Activated CD4-positive, alpha-beta T cell treated with anti-CD3 and anti-CD28 coated beads for 48 hours (primary cell): ENCODE data around the gene TNP2.
"Not testable (repeated sequence)": the region's sequence is repeated elsewhere in the genome, so short reads cannot be mapped to it uniquely, and the experiment has no call there.

Source experiments
- DNase-seq: peaks from one replicate; pipeline ENCODE4 v3.0.0-alpha.2; 2020

Gene TNP2

DNA sequence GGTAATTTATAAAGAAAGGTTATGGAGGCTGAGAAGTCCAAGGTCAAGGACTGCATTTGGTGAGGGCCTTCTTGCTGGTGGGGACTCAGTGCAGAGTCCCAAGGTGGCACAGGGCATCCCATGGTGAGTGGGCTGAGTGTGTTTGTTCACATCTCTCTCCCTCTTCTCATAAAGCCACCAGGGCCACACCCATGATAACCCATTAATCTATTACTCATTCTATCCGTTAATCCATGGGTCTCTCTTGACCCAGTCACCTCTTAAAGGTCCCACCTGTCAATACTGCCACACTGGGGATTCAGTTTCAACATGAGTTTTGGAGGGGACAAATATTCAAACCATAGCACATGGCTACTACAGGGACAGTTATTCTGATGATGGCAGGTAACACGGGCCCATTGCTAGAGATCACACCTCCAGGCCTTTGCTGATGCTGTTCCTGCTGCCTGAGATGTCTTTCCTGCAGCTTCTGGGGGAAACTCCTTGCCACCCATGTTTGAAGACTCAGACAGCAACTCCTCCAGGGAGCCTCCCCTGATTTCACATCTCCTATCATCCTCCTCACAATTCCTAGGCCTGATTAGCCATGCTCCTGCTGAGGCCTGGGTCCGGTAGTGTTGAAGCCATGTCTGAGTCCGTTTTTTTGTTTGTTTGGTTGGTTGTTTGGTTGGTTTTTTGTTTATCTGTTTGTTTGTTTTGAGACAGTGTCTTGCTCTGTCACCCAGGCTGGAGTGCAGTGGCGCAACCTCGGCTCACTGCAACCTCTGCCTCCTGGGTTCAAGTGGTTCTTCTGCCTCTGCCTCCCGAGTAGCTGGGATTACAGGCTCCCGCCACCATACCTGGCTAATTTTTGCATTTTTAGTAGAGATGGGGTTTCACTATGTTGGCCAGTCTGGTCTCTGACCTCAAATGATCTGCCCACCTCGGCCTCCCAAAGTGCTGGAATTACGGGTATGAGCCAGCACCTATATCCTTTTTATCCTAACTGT is 29.2 kb downstream of the TNP2 start:
- DNase-seq, result no peak

DNA sequence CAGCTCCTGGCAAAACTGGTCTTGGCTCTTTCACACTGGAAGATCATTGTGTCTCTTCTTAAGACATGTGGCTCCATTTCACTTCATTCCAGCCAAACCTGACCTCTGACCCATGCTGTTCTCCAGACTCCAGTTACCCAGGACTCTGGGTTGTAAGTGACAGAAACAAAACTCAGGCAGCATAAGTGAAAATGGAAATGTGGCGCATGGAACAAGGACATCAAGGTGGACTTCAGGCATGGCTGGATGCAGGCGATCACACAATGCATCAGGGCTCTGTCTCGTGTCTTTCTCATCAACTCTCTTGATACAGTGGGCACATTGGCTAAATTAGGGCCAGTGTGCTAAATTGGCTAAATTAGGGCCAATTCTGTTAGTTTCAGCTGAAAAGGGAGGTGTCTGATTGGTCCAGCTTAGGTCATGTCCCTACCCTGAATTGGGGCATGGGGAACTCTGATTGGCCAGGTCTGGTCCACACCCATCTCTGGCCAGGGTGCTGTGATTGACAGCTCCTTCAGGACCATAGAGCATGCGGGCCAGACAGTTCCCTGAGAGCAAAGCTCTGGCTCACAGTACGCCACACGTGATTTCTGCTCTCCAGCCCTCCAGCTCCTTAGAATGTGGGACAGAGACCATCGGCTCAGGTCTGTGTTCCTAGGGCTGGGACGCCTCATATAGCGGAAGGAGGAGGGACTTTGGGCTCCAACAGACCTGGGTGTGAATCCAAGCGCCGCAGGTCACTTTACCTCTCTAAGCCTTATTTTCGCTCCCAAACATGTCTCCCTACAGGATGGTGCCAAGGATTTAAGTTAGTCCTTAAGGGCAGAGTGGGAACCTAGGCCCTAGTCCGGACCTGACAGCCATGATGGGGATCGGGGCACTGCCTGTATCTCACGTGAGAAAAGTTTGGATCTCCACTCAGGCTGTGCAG is 30.6 kb downstream of the TNP2 start:
- no peak for DNase-seq

DNA sequence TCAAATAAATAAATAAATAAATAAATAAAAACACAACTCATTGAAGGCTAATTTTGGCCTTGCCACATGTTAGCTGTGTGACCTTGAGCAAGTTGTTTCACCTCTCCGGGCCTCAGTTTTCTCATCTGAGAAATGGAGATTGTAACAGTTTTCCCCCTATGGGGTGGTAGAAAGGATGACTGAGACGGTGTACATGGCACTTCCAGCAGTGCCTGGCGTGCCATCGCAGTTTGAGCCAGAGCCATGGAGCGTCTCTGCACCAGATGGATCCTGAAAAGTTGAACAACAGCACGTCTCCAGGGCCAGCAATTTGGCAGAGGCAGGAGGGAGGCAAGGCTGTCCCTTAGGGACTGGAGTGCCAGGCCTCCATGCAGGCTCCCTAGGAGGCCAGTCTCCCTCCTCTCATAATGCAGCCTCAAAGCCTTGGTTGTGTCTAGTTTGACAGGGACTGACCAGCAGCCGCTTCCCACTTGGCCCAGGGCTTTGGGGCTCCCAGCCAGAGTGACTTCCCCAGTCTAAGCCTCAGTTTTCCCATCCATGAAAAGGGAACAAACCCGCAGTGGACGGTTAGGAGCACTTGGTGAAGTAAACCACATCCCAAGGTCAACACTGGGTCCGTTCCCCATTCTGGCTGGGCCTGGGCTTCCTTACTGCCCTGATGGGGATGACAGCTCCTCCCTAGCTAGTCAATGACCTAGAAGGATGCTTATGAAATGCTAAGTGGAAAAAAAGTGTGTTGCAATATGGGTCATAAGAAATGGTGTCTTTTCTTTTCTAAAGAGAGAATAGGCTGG is 32.5 kb downstream of the TNP2 start:
- DNase-seq, result no peak

DNA sequence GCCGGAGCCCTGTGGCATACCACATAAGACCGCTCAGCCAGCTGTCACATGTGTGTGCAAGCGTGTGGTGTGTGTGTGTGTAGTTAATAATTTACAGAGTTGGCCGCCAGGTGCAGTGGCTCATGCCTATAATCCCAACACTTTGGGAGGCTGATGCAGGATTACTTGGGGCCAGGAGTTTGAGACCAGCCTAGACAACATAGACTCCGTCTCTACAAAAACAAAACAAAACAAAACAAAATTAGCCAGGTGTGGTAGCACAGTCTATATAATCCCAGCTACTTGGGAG is 33.5 kb downstream of the TNP2 start:
- no peak for DNase-seq

DNA sequence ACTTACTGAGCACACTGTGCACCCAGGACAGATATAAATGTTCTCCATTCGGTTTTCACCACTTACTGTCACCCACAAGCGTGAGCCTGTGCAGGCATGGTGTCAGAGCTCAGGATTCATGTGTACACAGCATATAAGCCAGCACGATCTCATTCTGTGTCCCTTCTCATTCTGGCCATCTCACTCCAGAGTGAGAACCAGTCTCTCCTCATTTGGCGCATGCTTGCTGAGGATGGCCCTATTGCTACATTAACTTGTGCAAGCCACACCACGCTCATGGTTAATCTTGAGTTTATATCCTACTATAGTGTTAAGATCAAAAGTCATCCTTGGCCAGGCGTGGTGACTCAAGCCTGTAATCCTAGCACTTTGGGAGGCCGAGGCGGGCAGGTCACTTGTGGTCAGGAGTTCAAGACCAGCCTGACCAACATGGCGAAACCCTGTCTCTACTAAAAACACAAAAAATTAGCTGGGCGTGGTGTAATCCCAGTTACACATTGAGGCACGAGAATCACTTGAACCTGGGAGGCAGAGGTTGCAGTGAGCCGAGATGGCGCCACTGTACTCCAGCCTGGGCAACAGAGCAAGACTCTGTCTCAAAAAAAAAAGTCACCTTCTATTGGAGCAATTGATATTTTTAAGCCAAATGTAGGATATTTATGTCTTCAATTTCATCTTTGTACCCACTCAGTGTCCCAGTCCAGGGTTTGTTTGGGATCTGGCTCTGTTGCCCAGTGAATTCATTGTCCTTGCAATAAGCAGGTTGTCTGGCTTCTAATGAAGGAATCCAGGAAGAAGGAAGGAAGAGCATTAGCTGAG is 34.0 kb downstream of the TNP2 start:
- DNase-seq, result no peak

DNA sequence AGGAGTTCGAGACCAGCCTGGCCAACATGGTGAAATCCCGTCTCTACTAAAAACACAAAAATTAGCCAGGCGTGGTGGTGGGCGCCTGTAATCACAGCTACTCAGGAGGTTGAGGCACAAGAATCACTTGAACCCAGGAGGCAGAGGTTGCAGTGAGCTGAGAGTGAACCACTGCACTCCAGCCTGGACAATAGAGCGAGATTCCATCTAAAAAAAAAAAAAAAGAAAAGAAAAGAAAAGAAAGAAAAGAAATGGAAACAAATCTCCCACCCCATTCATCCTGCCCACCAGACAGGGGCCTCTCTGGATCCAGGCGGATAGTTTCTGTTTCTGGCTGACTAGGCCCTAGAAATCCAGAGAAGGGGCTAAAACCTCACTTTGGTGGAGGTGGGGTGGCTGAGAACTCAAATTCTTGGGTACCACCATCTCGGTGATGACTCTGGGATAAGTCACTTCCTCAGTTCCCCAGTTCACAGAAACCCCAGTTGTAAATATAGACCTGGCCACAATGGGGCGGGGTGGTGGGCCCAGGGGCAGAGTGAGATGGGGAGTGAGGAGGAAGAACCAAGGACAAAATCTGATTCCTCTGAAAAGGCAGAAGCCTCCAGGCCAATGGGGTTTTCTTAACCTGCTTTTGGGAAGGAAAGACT is 35.3 kb downstream of the TNP2 start:
- DNase-seq, result peak; percentile 90

DNA sequence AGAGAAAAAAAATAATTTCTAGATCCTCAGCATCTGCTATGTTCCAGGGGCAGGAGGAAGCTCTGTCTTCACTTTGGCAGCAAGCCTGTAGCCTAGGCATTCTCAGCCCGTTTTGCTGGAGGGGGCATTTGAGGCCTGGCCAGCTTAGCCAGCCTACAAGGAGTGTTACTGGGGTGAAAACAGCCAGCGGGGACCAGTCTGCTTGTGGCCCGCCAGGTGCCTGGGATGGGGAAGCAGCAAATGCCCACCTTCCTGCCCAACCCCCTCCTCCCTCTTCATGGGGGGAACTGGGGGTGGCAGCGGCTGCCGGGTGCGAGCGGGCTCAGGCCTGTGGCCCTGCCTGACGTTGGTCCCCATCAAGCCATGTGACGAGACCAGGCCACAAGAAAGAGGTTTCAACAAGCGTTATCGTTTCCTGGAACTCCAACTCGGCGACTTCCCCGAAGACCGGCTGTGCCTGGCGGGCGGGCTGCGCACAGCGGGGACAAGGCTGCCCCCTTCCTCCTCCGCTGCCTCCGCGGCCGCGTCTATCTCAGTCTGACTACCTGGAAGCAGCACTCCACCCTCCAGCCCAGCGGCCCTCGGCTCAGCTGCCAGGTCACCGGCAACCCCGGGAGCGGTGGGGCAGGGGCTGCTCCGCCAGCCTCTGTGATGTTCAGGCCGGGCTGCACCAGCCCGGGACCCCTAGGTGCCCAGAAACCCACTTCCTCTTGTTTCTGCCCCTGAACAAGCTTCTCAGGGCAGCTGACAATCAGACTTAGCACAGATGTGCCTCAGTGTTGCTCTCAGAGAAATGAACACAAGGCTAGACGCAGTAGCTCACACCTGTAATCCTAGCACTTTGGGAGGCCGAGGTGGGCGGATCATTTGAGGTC is 36.0 kb downstream of the TNP2 start:
- peak; percentile 95 for DNase-seq

DNA sequence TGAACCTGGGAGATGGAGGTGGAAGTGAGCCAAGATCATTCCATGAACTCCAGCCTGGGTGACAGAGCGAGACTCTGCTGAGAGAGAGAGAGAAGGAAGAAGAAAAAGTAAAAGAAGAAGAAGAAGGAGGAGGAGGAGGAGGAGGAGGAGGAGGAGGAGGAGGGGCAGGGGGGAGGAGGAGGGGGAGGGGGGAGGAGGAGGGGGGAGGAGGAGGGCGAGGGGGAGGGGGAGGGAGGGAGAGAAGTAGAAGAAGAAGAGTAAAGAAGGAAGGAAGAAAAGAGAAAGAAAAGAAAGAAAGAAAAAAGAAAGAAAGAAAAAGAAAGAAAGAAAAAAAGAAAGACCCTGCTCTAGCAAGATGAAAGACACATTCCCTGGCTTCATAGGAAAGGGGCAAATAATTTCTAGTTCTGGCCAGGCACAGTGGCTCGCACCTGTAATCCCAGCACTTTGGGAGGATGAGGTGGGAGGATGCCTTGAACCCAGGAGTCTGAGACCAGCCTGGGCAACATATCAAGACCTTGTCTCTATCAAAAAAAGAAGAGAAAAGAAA is 36.7 kb downstream of the TNP2 start:
- no peak for DNase-seq

DNA sequence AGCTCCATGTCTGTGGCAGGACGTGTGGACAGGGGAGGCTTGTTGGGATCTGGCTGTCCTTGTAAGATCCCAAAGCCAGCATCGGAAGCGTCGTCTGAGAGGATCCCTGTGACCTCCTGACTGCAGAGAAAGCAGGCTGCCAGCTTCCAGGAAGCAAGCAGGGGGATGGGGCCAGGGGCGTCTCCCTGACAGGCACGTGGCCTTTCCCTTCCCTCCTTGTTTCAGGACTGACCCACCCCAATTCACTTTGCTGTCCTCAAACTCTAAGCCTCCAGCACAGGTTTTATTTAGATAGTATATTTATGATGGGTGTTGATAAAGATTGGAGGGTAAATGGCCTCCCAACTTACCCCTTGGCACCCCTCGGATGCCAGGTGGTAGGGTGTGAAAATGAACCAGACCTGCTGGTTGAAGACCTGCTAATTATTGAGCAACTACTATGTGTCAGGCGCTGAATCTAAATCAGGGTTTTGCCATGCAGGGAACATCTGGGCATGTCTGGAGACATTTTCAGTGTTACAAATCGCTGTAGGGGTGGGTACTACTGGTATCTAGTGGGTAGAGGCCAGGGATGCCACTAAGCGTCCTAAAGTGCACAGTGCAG is 37.7 kb downstream of the TNP2 start:
- no peak for DNase-seq

DNA sequence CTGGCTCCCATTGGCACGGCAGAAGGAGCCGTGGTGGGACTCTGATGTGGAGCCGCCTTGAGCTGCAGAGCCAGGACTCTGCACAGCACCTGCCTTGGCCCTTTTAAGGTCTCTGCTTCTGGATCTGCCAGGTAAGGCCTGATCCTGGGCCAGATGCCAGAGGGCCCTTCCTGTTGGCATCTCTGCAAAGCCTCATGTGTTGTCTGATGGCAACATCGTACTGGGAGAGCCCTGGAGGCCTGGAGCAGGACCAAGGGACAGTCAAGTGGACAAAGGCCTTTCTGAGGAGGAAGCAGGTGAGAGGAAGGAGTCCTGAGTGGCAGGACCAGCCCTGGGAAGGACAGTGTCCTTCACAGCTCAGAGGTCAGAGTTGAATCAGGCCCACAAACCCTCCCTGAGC is 39.2 kb downstream of the TNP2 start:
- no peak for DNase-seq

DNA sequence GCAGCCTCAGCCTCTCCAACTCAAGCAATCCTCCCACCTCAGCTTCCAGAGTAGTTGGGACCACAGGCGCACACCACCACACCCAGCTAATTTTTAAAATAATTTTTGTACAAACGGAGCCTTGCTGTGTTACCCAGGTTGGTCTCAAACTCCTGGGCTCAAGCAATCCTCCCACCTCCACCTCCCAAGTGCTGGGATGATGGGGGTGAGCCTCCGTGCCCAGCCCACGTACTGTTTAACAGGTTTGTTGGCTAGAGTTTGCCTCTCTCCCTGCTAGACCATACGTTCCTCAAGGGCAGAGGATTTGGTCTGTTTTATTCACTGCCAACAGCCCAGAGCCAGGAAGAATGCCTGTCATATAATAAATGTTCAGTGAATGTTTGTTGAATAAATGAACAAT is 39.7 kb downstream of the TNP2 start:
- no peak for DNase-seq

DNA sequence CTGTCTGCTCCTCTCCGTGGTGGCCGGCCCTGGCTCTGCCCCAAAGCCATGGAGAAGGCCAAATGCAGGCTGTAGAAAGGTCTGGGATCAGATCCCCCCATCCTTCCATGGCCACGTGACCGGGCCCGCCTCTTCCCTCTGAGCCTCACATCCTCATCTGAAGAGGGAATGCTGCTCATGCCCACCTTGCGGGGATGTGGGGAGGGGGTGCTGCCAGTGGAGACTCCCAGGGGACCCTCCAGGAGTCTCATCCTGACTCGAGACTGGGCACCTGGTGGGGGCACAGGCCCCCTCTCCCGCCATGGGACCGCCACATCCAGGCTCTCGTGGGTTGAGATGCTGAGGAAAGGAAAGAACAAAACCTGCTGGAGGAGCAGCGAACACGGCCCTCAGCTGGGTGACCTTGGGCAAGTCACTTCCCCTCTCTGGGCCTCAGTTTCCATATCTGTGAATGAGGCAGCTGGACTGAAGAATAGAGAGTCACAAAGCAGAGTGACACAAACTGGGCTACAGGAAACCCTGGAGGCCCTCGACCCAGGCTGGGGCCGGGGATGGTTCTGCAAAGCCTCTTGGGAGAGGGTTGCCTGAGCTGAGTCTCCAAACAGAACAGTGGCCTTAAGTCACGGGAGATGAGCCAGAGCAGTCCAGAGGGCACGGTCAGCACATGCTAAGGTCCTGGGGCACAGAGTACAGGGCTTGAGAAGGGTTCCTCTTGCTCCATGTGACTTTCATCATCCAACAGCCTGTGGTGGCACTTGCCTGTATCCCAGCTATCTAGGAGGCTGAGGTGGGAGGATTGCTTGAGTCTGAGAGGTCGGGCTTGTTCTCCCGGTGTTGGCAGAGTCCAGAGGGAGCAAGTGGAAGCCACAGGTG is 43.2 kb downstream of the TNP2 start:
- no peak for DNase-seq

DNA sequence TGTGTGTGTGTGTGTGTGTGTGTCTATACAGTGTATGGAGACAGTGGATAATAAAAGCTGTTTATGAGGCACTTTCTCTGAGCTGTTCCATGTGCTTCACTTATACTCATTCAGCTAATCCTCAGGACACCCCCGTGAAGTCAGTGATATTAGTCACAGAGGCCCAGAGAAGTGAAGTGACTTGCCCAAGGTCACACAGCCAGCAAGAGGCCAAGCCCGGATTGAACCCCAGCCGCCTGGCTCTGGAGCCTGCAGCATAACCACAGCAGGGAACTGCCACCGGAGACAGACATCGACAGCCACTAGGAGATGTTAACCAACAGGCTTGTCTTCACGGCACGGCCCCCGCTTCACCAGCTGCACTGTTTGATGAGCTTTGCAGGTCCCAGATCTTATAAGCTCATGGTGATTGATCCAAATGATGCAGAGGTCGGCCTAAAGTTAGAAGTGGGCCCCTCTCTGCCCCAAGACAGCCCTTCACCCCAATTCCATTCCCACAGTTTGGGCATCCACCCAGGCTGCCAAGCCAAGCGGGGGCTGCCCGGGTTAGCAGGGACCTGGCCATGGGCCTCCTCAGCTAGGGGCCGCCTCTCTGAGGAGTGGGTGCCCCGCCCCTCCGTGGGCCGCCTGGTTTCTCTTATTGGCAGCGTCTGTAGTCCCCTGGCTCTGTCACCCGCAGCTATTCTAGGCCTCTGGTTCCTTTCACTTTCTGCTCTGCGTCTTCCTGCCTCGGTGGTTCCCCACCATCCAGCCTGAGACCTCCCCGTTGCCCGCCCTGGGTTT is 44.0 kb downstream of the TNP2 start:
- peak; percentile 92 for DNase-seq

DNA sequence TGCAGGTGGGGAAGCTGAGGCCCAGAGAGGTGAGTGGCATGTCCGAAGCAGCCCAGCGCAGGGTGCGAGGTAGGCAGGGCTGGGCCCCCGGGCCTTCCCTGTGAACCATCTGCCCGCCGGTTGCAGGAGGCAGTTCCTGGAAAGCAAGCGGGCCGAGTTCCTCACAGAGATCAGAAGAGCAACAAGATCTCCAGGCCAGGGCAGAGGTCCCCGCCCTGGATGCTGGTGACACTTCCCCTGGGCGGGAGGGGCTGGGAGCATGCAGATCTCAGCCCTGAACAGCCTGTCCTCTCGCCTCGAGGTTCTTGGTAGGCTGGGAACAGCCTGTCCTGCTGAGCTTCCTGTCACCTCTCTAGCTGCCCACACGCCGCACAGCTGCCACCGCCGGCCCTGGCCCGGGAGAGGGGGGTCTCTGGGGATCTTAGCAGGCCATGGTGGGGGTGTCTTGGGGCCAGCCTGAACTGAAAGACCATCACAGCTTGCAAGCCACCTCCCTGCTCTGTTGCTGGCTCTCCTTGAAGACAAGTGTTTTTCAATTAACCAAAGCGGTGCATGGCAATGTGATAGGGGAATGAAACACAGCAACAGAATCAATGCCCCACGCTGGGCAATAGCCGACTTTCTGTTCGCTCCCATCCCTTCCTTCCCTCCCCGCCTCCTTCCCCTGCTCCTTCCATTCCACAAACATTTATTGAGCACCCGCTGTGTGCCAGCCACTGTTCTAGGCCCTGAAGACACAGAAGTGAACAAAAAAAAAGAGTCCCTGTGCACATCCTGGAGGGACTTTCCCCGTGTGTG is 44.8 kb downstream of the TNP2 start:
- peak; percentile 86 for DNase-seq

DNA sequence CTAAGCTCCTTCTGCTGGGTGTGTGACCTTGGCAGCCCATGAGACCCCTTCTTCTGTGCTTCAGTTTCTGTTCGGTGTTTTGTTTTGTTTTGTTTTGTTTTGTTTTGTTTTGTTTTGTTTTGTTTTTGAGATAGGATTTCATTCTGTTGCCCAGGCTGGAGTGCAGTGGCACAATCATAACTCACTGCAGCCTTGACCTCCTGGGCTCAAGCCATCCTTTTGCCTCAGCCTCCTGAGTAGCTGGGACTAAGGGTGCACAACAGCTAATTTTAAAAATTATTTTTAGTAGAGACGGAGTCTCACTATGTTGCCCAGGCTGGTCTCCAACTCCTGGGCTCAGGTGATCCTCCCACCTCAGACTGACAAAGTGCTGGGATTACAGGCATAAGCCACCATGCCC is 48.6 kb downstream of the TNP2 start:
- DNase-seq, result not testable (repeated sequence)

DNA sequence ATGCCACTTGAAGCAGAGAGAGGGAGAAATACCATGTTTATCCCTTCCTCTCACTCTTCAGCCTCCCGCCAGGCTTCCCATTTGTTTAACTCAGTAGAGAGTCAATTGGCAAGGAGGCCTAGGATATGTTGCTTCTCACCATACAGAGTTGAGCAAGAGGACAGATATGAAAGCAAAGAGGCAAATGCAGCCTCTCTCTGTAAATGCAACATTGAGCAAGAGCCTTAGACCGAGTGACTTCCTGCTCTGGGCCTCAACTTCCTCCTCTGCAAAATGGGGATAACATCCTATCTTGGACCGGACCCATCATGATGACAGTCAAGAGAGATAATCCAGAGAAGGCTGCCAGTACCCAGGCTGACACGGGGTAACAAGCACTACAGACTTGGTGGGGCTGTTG is 49.9 kb downstream of the TNP2 start:
- no peak for DNase-seq

DNA sequence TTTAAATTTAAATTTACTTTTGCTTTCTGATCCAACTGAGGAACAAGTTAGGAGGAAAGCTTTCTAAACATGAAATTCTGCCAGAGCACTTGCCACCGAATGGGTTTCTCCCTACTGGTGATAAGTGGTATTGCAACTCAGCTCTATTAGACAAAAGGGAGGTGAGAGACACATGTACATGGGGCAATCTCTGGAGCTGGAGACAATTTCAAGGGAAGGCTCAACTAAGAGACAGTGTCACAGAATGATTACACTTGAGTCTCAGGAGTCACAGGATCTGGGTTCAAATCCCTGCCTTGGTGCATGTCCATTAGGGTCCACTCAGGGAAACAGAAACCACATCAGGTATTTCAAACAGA is 50.5 kb downstream of the TNP2 start:
- DNase-seq, result no peak
